Heart right ventricle (tissue), 16 donors: ENCODE data around the gene TGFBR3L. TPM values are rescaled to one million over a fixed set of nuclear protein-coding genes. Genes with fewer than 3 reads are reported as not detected.

ENCODE experiments used
- ATAC-seq, 8 donors: fragments of 200-7000 bp; cut with Tn5 transposase; one replicate each; pipeline ENCODE4 v1.9.1; 2020; ENCODE audit warnings: mild to moderate bottlenecking in 8 of 8, moderate library complexity in 8 of 8, moderate number of reproducible peaks in 1 of 8
- DNase-seq, 2 donors: peaks; one replicate each; pipeline ENCODE4 v3.0.0-alpha.2; 2020
- H3K27ac ChIP-seq, 10 donors: fragments of 200-600 bp; sonication (generic) in 2 of 10; one replicate each; pipeline versions ENCODE4 v1.5.0 to v1.8.0; 2020 to 2022; ENCODE audit warnings: mild to moderate bottlenecking in 3 of 10
- H3K27me3 ChIP-seq, 7 donors: fragments of 200-600 bp; one replicate each; pipeline ENCODE4 v1.8.0; 2021 to 2022; ENCODE audit warnings: mild to moderate bottlenecking in 2 of 7
- H3K36me3 ChIP-seq, 9 donors: fragments of 200-600 bp; sonication (generic) in 1 of 9; one replicate each; pipeline versions ENCODE4 v1.5.0 to v1.8.0; 2020 to 2022; ENCODE audit warnings: mild to moderate bottlenecking in 2 of 9
- H3K4me1 ChIP-seq, 9 donors: fragments of 200-600 bp; sonication (generic) in 1 of 9; one replicate each; pipeline versions ENCODE4 v1.5.0 to v1.8.0; 2020 to 2022; ENCODE audit warnings: mild to moderate bottlenecking in 4 of 9
- H3K4me3 ChIP-seq, 10 donors: fragments of 200-600 bp; sonication (generic) in 2 of 10; one replicate each; pipeline versions ENCODE4 v1.5.0 to v1.8.0; 2020 to 2022; ENCODE audit warnings: mild to moderate bottlenecking in 7 of 10, moderate library complexity in 2 of 10
- H3K9me3 ChIP-seq, 11 donors: fragments of 200-600 bp in 10 of 11; sonication (generic) in 2 of 11; one replicate each; pipeline versions ENCODE4 v1.5.0 to v1.8.0; 2013 to 2022; ENCODE audit warnings: mild to moderate bottlenecking in 2 of 11, control low read depth in 1 of 11, moderate library complexity in 1 of 11
- WGBS, 2 donors: extraction: QIAGEN DNeasy Blood & Tissue Kit; methylation state at CpG; one replicate each; pipeline ENCODE4 v1.1.7; 2013; ENCODE audit warnings: inconsistent platforms in 1 of 2; 5-methylcytosine and 5-hydroxymethylcytosine counted together
- intact Hi-C, 10 donors: fragments of 100-400 bp; cut with DNase I; formaldehyde crosslinking; loops; one replicate each; pipeline versions ENCODE4 v1.11.1 to v1.14.2; 2022
- polyA plus RNA-seq, 2 donors: library from polyadenylated mRNA; stranded (reverse); fragments of 200-250 nt; gene quantifications; one replicate each; pipeline ENCODE4 v1.2.3, GENCODE V29; 2013
- total RNA-seq, 10 donors: library from RNA; stranded (reverse); fragmentation: NEBNext Ultra II Directional in 3 of 10; extraction: Animal tissue kit (Norgen Biotek cat#: 25700) in 3 of 10; gene quantifications; one replicate each; pipeline versions ENCODE4 v1.2.1 to v1.2.4, GENCODE V29; 2021 to 2023
- TF ChIP-seq, protein P1 (sequence below), 9 donors: fragments of 200-600 bp; sonication (generic) in 2 of 9; IDR thresholded peaks; one replicate each; pipeline versions ENCODE4 v1.5.0 to v1.8.0; 2021 to 2022; ENCODE audit warnings: antibody characterized with exemption in 9 of 9, mild to moderate bottlenecking in 5 of 9, moderate library complexity in 1 of 9
- donor health status: Arrhythmogenic right ventricular cardiomyopathy.
- donor health status: ischemic (EF 13 %, LVEDD 7.1; RV severe dilation, severe dysfunction).
- donor health status: healthy with polysubstance abuse.
- donor health status: DM: no; HTN: yes; CAD: no.
- donor health status: DM: no; HTN: no; CAD: no.
- donor health status: ischemic (EF 25% LVEDD 6.9; RV normal size, moderate dysfunction).
- donor health status: ischemic (EF 25% LVEDD 5.7; RV mildly dilated, moderate dysfunction).
- donor health status: healthy.
- donor health status: DM: yes; HTN: yes; CAD: no.
- donor health status: Ischemic cardiomyopathy.
- donor health status: ischemic (EF 35%, LVEDD 5.7; RV mildly dilated, moderate dysfunction).
- donor health status: nonischemic (EF 11% LVEDD 7.7; RV severe dilation, severe dysfunction).
- donor health status: DM: yes; HTN: yes; CAD: no.
- donor health status: PGD.
- donor health status: ischemic (EF 29% LVEDD 5.4; RV normal size, mild dysfunction).
- donor health status: nonischemic (EF 23%, LVEDD 6.1; RV moderate dilation, normal function).

TGFBR3L gene
- total and polyA plus RNA-seq, 12 donors = 1.1 to 11.6 (median 4.1) TPM

DNA sequence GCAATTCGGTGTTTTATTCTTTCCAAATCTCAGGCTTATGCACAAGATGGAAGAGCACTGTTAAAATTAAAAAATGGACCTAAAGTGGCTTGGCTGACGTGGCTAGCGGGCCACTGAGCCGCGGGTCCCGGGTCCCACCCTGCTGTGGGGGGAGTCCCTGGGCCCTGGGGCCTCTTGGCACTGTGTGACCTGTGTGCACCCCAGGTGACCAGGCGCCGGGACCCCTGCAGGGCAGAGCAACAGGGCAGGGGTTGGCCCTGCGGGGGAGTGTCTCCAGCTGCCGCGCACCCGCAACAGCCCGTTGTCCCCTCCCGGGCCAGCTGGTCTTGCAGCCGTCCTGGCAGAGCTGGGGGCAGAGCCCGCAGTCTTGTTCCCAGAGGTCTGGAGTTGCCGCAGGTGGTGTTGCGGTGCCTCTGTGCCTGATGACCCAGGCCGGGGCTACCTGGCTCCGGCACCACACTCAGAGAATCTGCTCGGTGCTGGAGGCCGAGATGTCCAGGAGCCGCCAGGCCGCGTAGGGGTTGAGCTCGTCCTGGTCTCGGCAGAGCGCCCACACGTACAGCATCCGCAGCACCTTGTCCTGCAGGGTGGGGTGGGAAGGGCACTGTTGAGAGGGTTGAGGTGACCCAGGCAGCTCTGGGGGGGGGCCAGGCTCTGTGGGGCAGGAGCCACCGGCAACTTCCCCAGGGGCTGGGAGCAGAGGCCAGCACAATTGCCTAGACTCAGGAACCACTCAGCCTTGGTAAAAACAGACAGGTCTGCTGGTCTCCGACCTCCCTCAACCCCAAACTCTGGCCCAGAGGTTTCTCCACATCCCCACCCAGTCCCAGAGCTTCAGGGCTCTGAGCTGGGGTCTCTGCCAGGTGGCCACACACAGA, 12.3 kb downstream of the TGFBR3L start:
- Histone ChIP-seq H3K36me3 (peaks cover 1 to 41% (median 28%) of the 10 kb centered on the region in 9 donors), H3K27ac (no peak overlapping the region), H3K27me3 (peaks cover 0 to 8% (median 0%) of the 10 kb centered on the region in 7 donors), H3K9me3 (no peaks in the 10 kb centered on the region), H3K4me1 (peaks cover 9 to 61% (median 33%) of the 10 kb centered on the region in 9 donors), H3K4me3 (peak overlapping the region in 1 of 10 donors; percentile 50)
- TF ChIP-seq, protein P1, sequence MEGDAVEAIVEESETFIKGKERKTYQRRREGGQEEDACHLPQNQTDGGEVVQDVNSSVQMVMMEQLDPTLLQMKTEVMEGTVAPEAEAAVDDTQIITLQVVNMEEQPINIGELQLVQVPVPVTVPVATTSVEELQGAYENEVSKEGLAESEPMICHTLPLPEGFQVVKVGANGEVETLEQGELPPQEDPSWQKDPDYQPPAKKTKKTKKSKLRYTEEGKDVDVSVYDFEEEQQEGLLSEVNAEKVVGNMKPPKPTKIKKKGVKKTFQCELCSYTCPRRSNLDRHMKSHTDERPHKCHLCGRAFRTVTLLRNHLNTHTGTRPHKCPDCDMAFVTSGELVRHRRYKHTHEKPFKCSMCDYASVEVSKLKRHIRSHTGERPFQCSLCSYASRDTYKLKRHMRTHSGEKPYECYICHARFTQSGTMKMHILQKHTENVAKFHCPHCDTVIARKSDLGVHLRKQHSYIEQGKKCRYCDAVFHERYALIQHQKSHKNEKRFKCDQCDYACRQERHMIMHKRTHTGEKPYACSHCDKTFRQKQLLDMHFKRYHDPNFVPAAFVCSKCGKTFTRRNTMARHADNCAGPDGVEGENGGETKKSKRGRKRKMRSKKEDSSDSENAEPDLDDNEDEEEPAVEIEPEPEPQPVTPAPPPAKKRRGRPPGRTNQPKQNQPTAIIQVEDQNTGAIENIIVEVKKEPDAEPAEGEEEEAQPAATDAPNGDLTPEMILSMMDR (IDR thresholded peaks at IDR 0.05) = no peak
- 84% methylated on average over 32 of the region's 32 CpGs for WGBS, 2 donors
- peak in 2 of 8 donors; percentile 0 to 20 for ATAC-seq
- intact Hi-C loops = loop anchor here in 4 of 10 donors (5.0 to 10.0 kb wide), 2 partner anchors 72 to 75 kb away; no protein-coding TSS in a partner anchor
- no peak for DNase-seq

DNA sequence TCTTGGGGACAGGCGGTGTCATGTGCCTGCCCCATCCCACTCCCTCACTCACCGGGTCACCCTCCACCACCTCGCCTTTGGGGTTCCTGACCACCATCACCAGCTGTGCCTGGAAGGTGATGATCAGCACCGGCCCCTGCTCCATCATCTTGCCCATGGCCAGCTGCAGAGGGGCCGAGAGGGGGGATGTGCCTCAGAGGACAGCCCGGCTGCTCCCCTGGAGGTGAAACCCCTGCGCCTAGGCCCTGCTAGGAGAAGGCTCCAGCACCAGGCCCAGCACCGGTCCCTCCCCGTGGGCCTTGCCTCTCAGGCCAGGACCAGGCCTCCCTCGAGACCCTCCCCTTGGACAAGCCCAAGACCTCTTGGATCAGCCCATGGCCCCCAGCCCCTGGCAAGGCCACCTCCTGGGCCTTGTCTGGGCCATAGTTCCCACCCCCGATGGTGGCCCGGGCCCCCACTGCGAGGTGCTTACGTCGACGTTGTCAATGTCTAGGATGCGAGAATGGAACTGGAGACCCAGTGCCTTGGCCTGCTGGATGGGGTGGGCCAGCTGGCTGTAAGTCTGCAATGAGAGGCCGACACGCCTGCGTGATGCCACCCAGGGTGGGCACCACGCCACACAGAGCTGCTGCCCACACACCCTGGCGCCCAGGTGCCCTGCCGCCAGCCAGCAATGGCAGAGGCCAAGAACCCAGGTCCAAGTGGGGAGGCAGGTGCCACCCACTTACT, 13.1 kb downstream of the TGFBR3L start:
- TF ChIP-seq, protein P1 (IDR thresholded peaks at IDR 0.05) = no peak
- WGBS, 2 donors = 74 to 84% methylated on average over 23 of the region's 23 CpGs
- H3K27ac ChIP-seq = peak overlapping the region in 9 of 10 donors; percentile 8 to 69 (median 56)
- no peaks in the 10 kb centered on the region for H3K9me3 ChIP-seq
- peaks cover 9 to 53% (median 32%) of the 10 kb centered on the region in 9 donors for H3K4me1 ChIP-seq
- no peak for DNase-seq
- intact Hi-C loops = loop anchor here in 4 of 10 donors (5.0 to 10.0 kb wide), 2 partner anchors 73 to 75 kb away; no protein-coding TSS in a partner anchor
- ATAC-seq = peak in 6 of 8 donors; percentile 2 to 46 (median 16)
- H3K4me3 ChIP-seq = no peak overlapping the region
- peaks cover 0 to 8% (median 0%) of the 10 kb centered on the region in 7 donors for H3K27me3 ChIP-seq
- H3K36me3 ChIP-seq = peaks cover 7 to 41% (median 28%) of the 10 kb centered on the region in 9 donors

DNA sequence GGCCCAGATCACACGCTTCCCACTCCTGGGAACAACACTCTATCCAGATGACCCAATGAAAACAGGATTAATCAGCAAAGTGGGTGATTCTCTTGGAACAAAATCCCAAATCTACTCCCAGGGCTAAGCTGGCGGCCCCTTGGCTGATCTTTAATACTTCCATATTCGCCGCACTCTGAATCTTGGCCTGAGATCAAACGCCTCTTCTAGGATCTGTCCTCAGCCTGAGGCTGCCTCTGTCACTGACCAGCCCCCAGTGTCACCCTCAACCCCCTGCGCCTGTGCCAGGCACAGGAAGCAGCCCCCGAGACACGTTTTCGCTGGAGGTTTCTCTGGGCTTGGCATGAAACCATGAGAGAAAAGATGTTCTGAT, 13.7 kb downstream of the TGFBR3L start:
- peak in 4 of 8 donors; percentile 27 to 41 (median 40) for ATAC-seq
- WGBS, 2 donors = 49 to 53% methylated on average over 9 of the region's 9 CpGs

More for the DNA sequence above, 13.7 kb downstream of the TGFBR3L start:
- no peak for DNase-seq
- H3K9me3 ChIP-seq = no peaks in the 10 kb centered on the region
- H3K36me3 ChIP-seq = peaks cover 12 to 41% (median 32%) of the 10 kb centered on the region in 9 donors
- intact Hi-C loops = loop anchor here in 4 of 10 donors (5.0 to 10.0 kb wide), 2 partner anchors 74 to 76 kb away; no protein-coding TSS in a partner anchor
- TF ChIP-seq, protein P1 (IDR thresholded peaks at IDR 0.05) = no peak
- peaks cover 0 to 8% (median 0%) of the 10 kb centered on the region in 7 donors for H3K27me3 ChIP-seq
- H3K4me3 ChIP-seq = no peak overlapping the region
- peaks cover 9 to 53% (median 32%) of the 10 kb centered on the region in 9 donors for H3K4me1 ChIP-seq
- H3K27ac ChIP-seq = peak overlapping the region in 9 of 10 donors; percentile 8 to 69 (median 56)
